Esophagus squamous epithelium (tissue), 4 donors: ENCODE data around the gene CDCP1.

Source experiments
- CTCF ChIP-seq, 6 experiments: fragments of 450-650 bp in 4 of 6; fragments of 200-600 bp in 2 of 6; sonication (generic) in 2 of 6; IDR thresholded peaks; one replicate each; pipeline ENCODE4 v1.5.1; 2016 to 2019; ENCODE audit warnings: antibody characterized with exemption in 6 of 6, mild to moderate bottlenecking in 4 of 6, moderate library complexity in 4 of 6
- POLR2A ChIP-seq, 4 donors: fragments of 450-650 bp; IDR thresholded peaks; one replicate each; pipeline ENCODE4 v1.6.1; 2017; ENCODE audit warnings: antibody characterized with exemption in 4 of 4, mild to moderate bottlenecking in 4 of 4, moderate library complexity in 3 of 4

- TF ChIP-seq CTCF (IDR thresholded peaks at IDR 0.05) (no peak), POLR2A (IDR thresholded peaks at IDR 0.05) (no peak)
Observed at GRCh38 chr3:45165497-45166283, 19.5 kb upstream of the CDCP1 start.
